Epithelial cell of esophagus (primary cell): Measurements from ENCODE around the gene DNAH14.
A peak's percentile ranks its signal among the peaks of the same experiment; 100 is the strongest.

Source experiments
- DNase-seq: peaks from one replicate; pipeline ENCODE4 v3.0.0; 2010; ENCODE audit warnings: low read depth
- H3K4me3 ChIP-seq: 2 replicates; pipeline ENCODE4 v1.5.1; 2011; ENCODE audit warnings: mild to moderate bottlenecking, low read length, control low read depth
- CTCF ChIP-seq: IDR thresholded peaks from 2 replicates; pipeline ENCODE4 v1.5.1; 2011; ENCODE audit warnings: low read depth, mild to moderate bottlenecking, low read length, control low read depth, inconsistent platforms; ENCODE audit not compliant: insufficient read depth; ENCODE audit errors: missing control alignments

Gene DNAH14

GRCh38 chr1:225445639-225446594 is 516.4 kb downstream of the DNAH14 start:
- DNase-seq, result peak; percentile 82
- TF ChIP-seq CTCF, result no peak

GRCh38 chr1:225446595-225446960 is 517.1 kb downstream of the DNAH14 start:
- DNase-seq, result no peak
- no peak overlapping the region for H3K4me3 ChIP-seq
- TF ChIP-seq CTCF, result no peak

More at GRCh38 chr1:225445639-225446594, 516.4 kb downstream of the DNAH14 start:
- no peak overlapping the region for H3K4me3 ChIP-seq

- TF ChIP-seq CTCF, result no peak
- no peak overlapping the region for H3K4me3 ChIP-seq
- no peak for DNase-seq
Measured at GRCh38 chr1:225446981-225447615, 517.6 kb downstream of the DNAH14 start.

- H3K4me3 ChIP-seq, result no peak overlapping the region
- no peak for DNase-seq
- no peak for TF ChIP-seq CTCF
Measured at GRCh38 chr1:225447650-225448089, 518.2 kb downstream of the DNAH14 start.

GRCh38 chr1:225448146-225448805 is 518.8 kb downstream of the DNAH14 start:
- DNase-seq, result no peak
- no peak for TF ChIP-seq CTCF
- H3K4me3 ChIP-seq, result no peak overlapping the region
